Measurements from ENCODE around the gene NRG4.
"Not testable (repeated sequence)": the region's sequence is repeated elsewhere in the genome, so short reads cannot be mapped to it uniquely, and the experiment has no call there.

Gene NRG4

GRCh38 chr15:75926931-75927330 lies 85.3 kb downstream of the NRG4 start:
- peaks cover 85% of the 10 kb centered on the region for H3K36me3 Mint-ChIP-seq (ENCODE audit: low read depth)
- no peak overlapping the region for H3K27ac Mint-ChIP-seq
- DNase-seq, result no peak
- H3K9me3 Mint-ChIP-seq, result no peaks in the 10 kb centered on the region
- H3K27me3 Mint-ChIP-seq, result no peaks in the 10 kb centered on the region
- H3K4me3 Mint-ChIP-seq, result no peak overlapping the region
- H3K4me1 Mint-ChIP-seq (ENCODE audit: low read depth), result peaks cover 53% of the 10 kb centered on the region

GRCh38 chr15:75925440-75925839 lies 86.8 kb downstream of the NRG4 start:
- peaks cover 53% of the 10 kb centered on the region for H3K4me1 Mint-ChIP-seq (ENCODE audit: low read depth)
- H3K9me3 Mint-ChIP-seq, result no peaks in the 10 kb centered on the region
- H3K36me3 Mint-ChIP-seq (ENCODE audit: low read depth), result peaks cover 79% of the 10 kb centered on the region
- DNase-seq, result no peak
- no peak overlapping the region for H3K27ac Mint-ChIP-seq
- H3K4me3 Mint-ChIP-seq, result no peak overlapping the region
- H3K27me3 Mint-ChIP-seq, result no peaks in the 10 kb centered on the region

GRCh38 chr15:75924576-75924975 lies 87.6 kb downstream of the NRG4 start:
- H3K27me3 Mint-ChIP-seq, result no peaks in the 10 kb centered on the region
- no peak overlapping the region for H3K27ac Mint-ChIP-seq
- H3K9me3 Mint-ChIP-seq, result no peaks in the 10 kb centered on the region
- H3K36me3 Mint-ChIP-seq (ENCODE audit: low read depth), result peaks cover 79% of the 10 kb centered on the region
- H3K4me1 Mint-ChIP-seq (ENCODE audit: low read depth), result peaks cover 47% of the 10 kb centered on the region
- H3K4me3 Mint-ChIP-seq, result no peak overlapping the region
- no peak for DNase-seq

GRCh38 chr15:75923756-75924155 lies 88.5 kb downstream of the NRG4 start:
- DNase-seq, result no peak
- Mint-ChIP-seq H3K9me3 (no peaks in the 10 kb centered on the region), H3K27ac (peak overlapping the region; percentile 10), H3K27me3 (no peaks in the 10 kb centered on the region), H3K4me1 (ENCODE audit: low read depth) (peaks cover 44% of the 10 kb centered on the region), H3K4me3 (no peak overlapping the region), H3K36me3 (ENCODE audit: low read depth) (peaks cover 84% of the 10 kb centered on the region)

- no peak for DNase-seq
- Mint-ChIP-seq H3K27ac (no peak overlapping the region), H3K4me3 (no peak overlapping the region), H3K9me3 (no peaks in the 10 kb centered on the region), H3K36me3 (ENCODE audit: low read depth) (peaks cover 84% of the 10 kb centered on the region), H3K4me1 (ENCODE audit: low read depth) (peaks cover 31% of the 10 kb centered on the region), H3K27me3 (no peaks in the 10 kb centered on the region)
Measured at GRCh38 chr15:75921732-75922703, 90.2 kb downstream of the NRG4 start.

GRCh38 chr15:75920079-75920478 lies 92.1 kb downstream of the NRG4 start:
- DNase-seq, result no peak
- Mint-ChIP-seq H3K27ac (no peak overlapping the region), H3K9me3 (no peaks in the 10 kb centered on the region), H3K36me3 (ENCODE audit: low read depth) (peaks cover 76% of the 10 kb centered on the region), H3K4me1 (ENCODE audit: low read depth) (peaks cover 21% of the 10 kb centered on the region), H3K4me3 (no peak overlapping the region), H3K27me3 (no peaks in the 10 kb centered on the region)

- Mint-ChIP-seq H3K27me3 (no peaks in the 10 kb centered on the region), H3K36me3 (ENCODE audit: low read depth) (peaks cover 82% of the 10 kb centered on the region), H3K4me1 (ENCODE audit: low read depth) (peaks cover 11% of the 10 kb centered on the region), H3K27ac (no peak overlapping the region), H3K4me3 (no peak overlapping the region), H3K9me3 (no peaks in the 10 kb centered on the region)
- no peak for DNase-seq
Measured at GRCh38 chr15:75918135-75918534, 94.1 kb downstream of the NRG4 start.

GRCh38 chr15:75916978-75917377 lies 95.2 kb downstream of the NRG4 start:
- Mint-ChIP-seq H3K9me3 (no peaks in the 10 kb centered on the region), H3K4me1 (ENCODE audit: low read depth) (peaks cover 8% of the 10 kb centered on the region), H3K36me3 (ENCODE audit: low read depth) (peaks cover 83% of the 10 kb centered on the region), H3K27ac (no peak overlapping the region), H3K27me3 (no peaks in the 10 kb centered on the region), H3K4me3 (no peak overlapping the region)
- no peak for DNase-seq

GRCh38 chr15:75910355-75910754 lies 101.9 kb downstream of the NRG4 start:
- H3K27me3 Mint-ChIP-seq, DNase-seq, H3K27ac Mint-ChIP-seq, H3K9me3 Mint-ChIP-seq, H3K4me3 Mint-ChIP-seq: not testable (repeated sequence)
- peaks cover 91% of the 10 kb centered on the region for H3K36me3 Mint-ChIP-seq (ENCODE audit: low read depth)
- peaks cover 54% of the 10 kb centered on the region for H3K4me1 Mint-ChIP-seq (ENCODE audit: low read depth)

GRCh38 chr15:75905231-75905630 lies 107.0 kb downstream of the NRG4 start:
- Mint-ChIP-seq H3K27me3 (no peaks in the 10 kb centered on the region), H3K27ac (peak overlapping the region; percentile 80), H3K4me1 (ENCODE audit: low read depth) (peaks cover 60% of the 10 kb centered on the region), H3K9me3 (peaks cover under 1% of the 10 kb centered on the region), H3K4me3 (peak overlapping the region; percentile 100), H3K36me3 (ENCODE audit: low read depth) (peaks cover 57% of the 10 kb centered on the region)
- DNase-seq, result no peak

GRCh38 chr15:75903331-75904239 lies 108.6 kb downstream of the NRG4 start, which contains the start of gene FBXO22:
TSS of gene FBXO22 (plus strand) at chr15:75903878. CDS start at chr15:75903964, 86 bp downstream.
- H3K4me3 Mint-ChIP-seq, result peak within 1 kb of the TSS; percentile 100
- no peaks in the 10 kb centered on the region for H3K27me3 Mint-ChIP-seq
- no peaks in the 10 kb centered on the region for H3K9me3 Mint-ChIP-seq
- peaks cover 41% of the 10 kb centered on the region for H3K36me3 Mint-ChIP-seq (ENCODE audit: low read depth)
- peaks cover 45% of the 10 kb centered on the region for H3K4me1 Mint-ChIP-seq (ENCODE audit: low read depth)
- DNase-seq, result peak; percentile 95
- peak within 1 kb of the TSS; percentile 98 for H3K27ac Mint-ChIP-seq

GRCh38 chr15:75902129-75902557 lies 110.1 kb downstream of the NRG4 start:
- no peak for DNase-seq
- H3K27ac Mint-ChIP-seq, result no peak overlapping the region
- H3K9me3 Mint-ChIP-seq, result no peaks in the 10 kb centered on the region
- peak overlapping the region; percentile 31 for H3K4me3 Mint-ChIP-seq
- H3K36me3 Mint-ChIP-seq (ENCODE audit: low read depth), result peaks cover 41% of the 10 kb centered on the region
- no peaks in the 10 kb centered on the region for H3K27me3 Mint-ChIP-seq
- peaks cover 43% of the 10 kb centered on the region for H3K4me1 Mint-ChIP-seq (ENCODE audit: low read depth)

- Mint-ChIP-seq H3K9me3 (no peaks in the 10 kb centered on the region), H3K27ac (no peak overlapping the region), H3K4me1 (ENCODE audit: low read depth) (peaks cover 34% of the 10 kb centered on the region), H3K36me3 (ENCODE audit: low read depth) (peaks cover 31% of the 10 kb centered on the region), H3K27me3 (no peaks in the 10 kb centered on the region), H3K4me3 (no peak overlapping the region)
- DNase-seq, result no peak
Measured at GRCh38 chr15:75900577-75900976, 111.6 kb downstream of the NRG4 start.

- H3K36me3 Mint-ChIP-seq (ENCODE audit: low read depth), result peaks cover 35% of the 10 kb centered on the region
- no peak overlapping the region for H3K27ac Mint-ChIP-seq
- H3K27me3 Mint-ChIP-seq, result no peaks in the 10 kb centered on the region
- no peaks in the 10 kb centered on the region for H3K9me3 Mint-ChIP-seq
- no peak for DNase-seq
- H3K4me3 Mint-ChIP-seq, result no peak overlapping the region
- peaks cover 12% of the 10 kb centered on the region for H3K4me1 Mint-ChIP-seq (ENCODE audit: low read depth)
Measured at GRCh38 chr15:75895731-75896130, 116.5 kb downstream of the NRG4 start.

All from activated T-cell treated with anti-CD3 and anti-CD28 coated beads, Interleukin-2, amount 50 U/mL, for 24 hours (primary cell).